ENCODE results near the gene GPN3. TPM values are rescaled to one million over a fixed set of nuclear protein-coding genes. Genes with fewer than 3 reads are reported as not detected.

GPN3 gene
- total and polyA plus RNA-seq, 2 of the 13 experiments (the other 11 are each of a cell fraction or from before 2014, with no cell fraction given): 28.7 to 29.5 TPM

GRCh38 chr12:110449799-110450497 is 18.1 kb downstream of the GPN3 start, which contains the start of gene ARPC3 (continued):
- TF ChIP-seq LBX2 (CRISPR knock-in tag; IDR thresholded peaks at IDR 0.05; ENCODE audit: borderline replicate concordance) (no peak), ZNF263 (CRISPR knock-in tag; IDR thresholded peaks at IDR 0.05) (no peak), RBM39 (IDR thresholded peaks at IDR 0.05; ENCODE audit: low read depth, low read length, poor library complexity, severe bottlenecking) (no peak), ZNF780A (CRISPR knock-in tag; IDR thresholded peaks at IDR 0.05) (no peak), LCORL (IDR thresholded peaks at IDR 0.05) (no peak), LCORL (CRISPR knock-in tag; IDR thresholded peaks at IDR 0.05) (peak; percentile 60), ZNF512 (CRISPR knock-in tag; IDR thresholded peaks at IDR 0.05) (no peak), NCOA5 (CRISPR knock-in tag; IDR thresholded peaks at IDR 0.05) (no peak), RNF2 (conservative IDR thresholded peaks at IDR 0.05; ENCODE audit: low read depth) (no peak), ZNF800 (CRISPR knock-in tag; IDR thresholded peaks at IDR 0.05) (0 out of 2 replicates have a peak, but pooled peaks have one; percentile 21), EP300 (IDR thresholded peaks at IDR 0.05; ENCODE audit: low read depth in 2 of 2, low read length in 2 of 2) (0 out of 4 replicates have a peak, but pooled peaks have one; percentile 2 to 19), EP300 (CRISPR knock-in tag; IDR thresholded peaks at IDR 0.05; ENCODE audit: borderline replicate concordance) (no peak), ZNF619 (CRISPR knock-in tag; IDR thresholded peaks at IDR 0.05) (no peak), SKIL (CRISPR knock-in tag; IDR thresholded peaks at IDR 0.05; ENCODE audit: borderline replicate concordance) (no peak), THAP7 (CRISPR knock-in tag; IDR thresholded peaks at IDR 0.05) (no peak), E2F2 (CRISPR knock-in tag; IDR thresholded peaks at IDR 0.05; ENCODE audit: borderline replicate concordance) (no peak), HNF4G (IDR thresholded peaks at IDR 0.05; ENCODE audit: borderline replicate concordance, low read depth, low read length) (no peak), HNF4G (CRISPR knock-in tag; IDR thresholded peaks at IDR 0.05; ENCODE audit: borderline replicate concordance, low read depth) (no peak), ZMAT3 (CRISPR knock-in tag; conservative IDR thresholded peaks at IDR 0.05) (no peak), PLRG1 (conservative IDR thresholded peaks at IDR 0.05) (no peak), ZSCAN25 (CRISPR knock-in tag; IDR thresholded peaks at IDR 0.05) (peak; percentile 43; the same call in 1 of the 2 replicates), TAF15 (IDR thresholded peaks at IDR 0.05; ENCODE audit: low read depth, low read length, poor library complexity, severe bottlenecking) (no peak)

Data from HepG2 (cell line).